Measurements from ENCODE around the gene VASP. TPM values are rescaled to one million over a fixed set of nuclear protein-coding genes. Genes with fewer than 3 reads are reported as not detected.

The VASP gene
- total and polyA plus RNA-seq, 2 of the 13 experiments (the other 11 are each of a cell fraction or from before 2014, with no cell fraction given), result 41.8 to 67.1 TPM

DNA sequence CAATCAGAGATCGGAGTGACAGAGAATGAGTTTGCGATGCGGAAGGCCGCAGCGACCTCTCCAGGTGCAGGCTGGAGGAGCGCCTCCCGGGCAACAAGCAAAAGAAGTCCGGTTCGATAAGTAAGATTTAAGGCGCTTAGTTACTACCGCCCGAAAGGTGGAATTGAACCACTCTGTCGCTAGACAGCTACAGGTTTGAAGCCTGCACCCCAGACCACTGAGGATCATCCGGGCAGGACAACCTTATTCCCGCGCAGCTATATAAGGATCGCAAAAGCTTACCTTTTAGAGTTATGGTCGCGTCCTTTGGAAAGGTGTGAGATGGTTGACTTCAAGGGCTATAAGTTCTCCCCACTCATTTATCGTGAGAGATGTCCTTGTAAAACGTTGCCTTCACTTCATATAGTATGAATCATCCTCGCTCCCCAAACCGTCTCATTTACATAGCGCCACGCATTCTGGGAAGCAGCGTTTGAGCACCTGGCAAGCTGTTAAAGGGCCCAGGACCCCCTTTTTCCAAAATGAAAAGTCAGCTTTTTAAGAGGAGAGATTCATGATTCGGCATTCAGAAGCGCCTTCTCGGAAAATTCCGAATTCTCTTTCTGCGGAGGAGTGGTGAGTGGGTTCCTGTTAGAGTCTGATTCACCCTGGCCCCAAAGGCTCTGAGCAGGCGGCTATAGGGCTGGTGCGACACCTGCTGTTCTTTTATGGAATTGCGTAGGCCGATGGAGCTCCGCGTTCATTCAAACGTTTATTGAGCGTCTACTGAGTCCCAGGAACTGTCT is 28.6 kb upstream of the VASP start (continued):
- TF ChIP-seq NFE2L1 (CRISPR knock-in tag; IDR thresholded peaks at IDR 0.05; ENCODE audit: borderline replicate concordance) (no peak), TCF7 (IDR thresholded peaks at IDR 0.05; ENCODE audit: low read depth) (no peak), ZNF382 (CRISPR knock-in tag; IDR thresholded peaks at IDR 0.05; ENCODE audit: borderline replicate concordance) (no peak), EZH2 (conservative IDR thresholded peaks at IDR 0.05; ENCODE audit: low read depth, low read length) (no peak), SOX13 (IDR thresholded peaks at IDR 0.05) (no peak), SOX13 (CRISPR knock-in tag; conservative IDR thresholded peaks at IDR 0.05 in 1 of 2, IDR thresholded peaks at IDR 0.05 in 1 of 2) (peak in 1 of 2 experiments; percentile 25; a peak in 1 of 4 replicates), SKI (IDR thresholded peaks at IDR 0.05; ENCODE audit: partially characterized antibody) (peak; percentile 66), ZNF660 (CRISPR knock-in tag; IDR thresholded peaks at IDR 0.05; ENCODE audit: borderline replicate concordance, low read depth) (no peak), ZNF367 (CRISPR knock-in tag; IDR thresholded peaks at IDR 0.05; ENCODE audit: borderline replicate concordance) (0 out of 2 replicates have a peak, but pooled peaks have one; percentile 20), NFYB (CRISPR knock-in tag; IDR thresholded peaks at IDR 0.05) (0 out of 2 replicates have a peak, but pooled peaks have one; percentile 4), RORA (CRISPR knock-in tag; IDR thresholded peaks at IDR 0.05) (no peak), ZNF543 (CRISPR knock-in tag; IDR thresholded peaks at IDR 0.05) (no peak), RAD51 (IDR thresholded peaks at IDR 0.05; ENCODE audit: borderline replicate concordance) (no peak), ZSCAN21 (CRISPR knock-in tag; IDR thresholded peaks at IDR 0.05; ENCODE audit: borderline replicate concordance) (no peak), NCOA5 (CRISPR knock-in tag; IDR thresholded peaks at IDR 0.05) (no peak), BORCS8-MEF2B (CRISPR knock-in tag; IDR thresholded peaks at IDR 0.05) (no peak)
- TF ChIP-seq, protein P1, sequence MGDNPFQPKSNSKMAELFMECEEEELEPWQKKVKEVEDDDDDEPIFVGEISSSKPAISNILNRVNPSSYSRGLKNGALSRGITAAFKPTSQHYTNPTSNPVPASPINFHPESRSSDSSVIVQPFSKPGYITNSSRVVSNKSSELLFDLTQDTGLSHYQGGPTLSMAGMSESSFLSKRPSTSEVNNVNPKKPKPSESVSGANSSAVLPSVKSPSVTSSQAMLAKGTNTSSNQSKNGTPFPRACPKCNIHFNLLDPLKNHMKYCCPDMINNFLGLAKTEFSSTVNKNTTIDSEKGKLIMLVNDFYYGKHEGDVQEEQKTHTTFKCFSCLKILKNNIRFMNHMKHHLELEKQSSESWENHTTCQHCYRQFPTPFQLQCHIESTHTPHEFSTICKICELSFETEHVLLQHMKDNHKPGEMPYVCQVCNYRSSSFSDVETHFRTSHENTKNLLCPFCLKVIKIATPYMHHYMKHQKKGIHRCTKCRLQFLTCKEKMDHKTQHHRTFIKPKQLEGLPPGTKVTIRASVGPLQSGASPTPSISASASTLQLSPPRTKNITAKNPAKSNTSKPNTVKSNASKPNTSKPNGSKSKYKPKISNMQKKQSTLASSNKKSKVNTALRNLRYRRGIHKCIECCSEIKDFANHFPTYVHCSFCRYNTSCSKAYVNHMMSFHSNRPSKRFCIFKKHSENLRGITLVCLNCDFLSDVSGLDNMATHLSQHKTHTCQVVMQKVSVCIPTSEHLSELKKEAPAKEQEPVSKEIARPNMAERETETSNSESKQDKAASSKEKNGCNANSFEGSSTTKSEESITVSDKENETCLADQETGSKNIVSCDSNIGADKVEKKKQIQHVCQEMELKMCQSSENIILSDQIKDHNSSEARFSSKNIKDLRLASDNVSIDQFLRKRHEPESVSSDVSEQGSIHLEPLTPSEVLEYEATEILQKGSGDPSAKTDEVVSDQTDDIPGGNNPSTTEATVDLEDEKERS (CRISPR knock-in tag; IDR thresholded peaks at IDR 0.05), result 0 out of 2 replicates have a peak, but pooled peaks have one; percentile 46
- TF ChIP-seq, protein P2, sequence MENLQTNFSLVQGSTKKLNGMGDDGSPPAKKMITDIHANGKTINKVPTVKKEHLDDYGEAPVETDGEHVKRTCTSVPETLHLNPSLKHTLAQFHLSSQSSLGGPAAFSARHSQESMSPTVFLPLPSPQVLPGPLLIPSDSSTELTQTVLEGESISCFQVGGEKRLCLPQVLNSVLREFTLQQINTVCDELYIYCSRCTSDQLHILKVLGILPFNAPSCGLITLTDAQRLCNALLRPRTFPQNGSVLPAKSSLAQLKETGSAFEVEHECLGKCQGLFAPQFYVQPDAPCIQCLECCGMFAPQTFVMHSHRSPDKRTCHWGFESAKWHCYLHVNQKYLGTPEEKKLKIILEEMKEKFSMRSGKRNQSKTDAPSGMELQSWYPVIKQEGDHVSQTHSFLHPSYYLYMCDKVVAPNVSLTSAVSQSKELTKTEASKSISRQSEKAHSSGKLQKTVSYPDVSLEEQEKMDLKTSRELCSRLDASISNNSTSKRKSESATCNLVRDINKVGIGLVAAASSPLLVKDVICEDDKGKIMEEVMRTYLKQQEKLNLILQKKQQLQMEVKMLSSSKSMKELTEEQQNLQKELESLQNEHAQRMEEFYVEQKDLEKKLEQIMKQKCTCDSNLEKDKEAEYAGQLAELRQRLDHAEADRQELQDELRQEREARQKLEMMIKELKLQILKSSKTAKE (CRISPR knock-in tag; IDR thresholded peaks at IDR 0.05; ENCODE audit: borderline replicate concordance), result no peak
- TF ChIP-seq, protein P3, sequence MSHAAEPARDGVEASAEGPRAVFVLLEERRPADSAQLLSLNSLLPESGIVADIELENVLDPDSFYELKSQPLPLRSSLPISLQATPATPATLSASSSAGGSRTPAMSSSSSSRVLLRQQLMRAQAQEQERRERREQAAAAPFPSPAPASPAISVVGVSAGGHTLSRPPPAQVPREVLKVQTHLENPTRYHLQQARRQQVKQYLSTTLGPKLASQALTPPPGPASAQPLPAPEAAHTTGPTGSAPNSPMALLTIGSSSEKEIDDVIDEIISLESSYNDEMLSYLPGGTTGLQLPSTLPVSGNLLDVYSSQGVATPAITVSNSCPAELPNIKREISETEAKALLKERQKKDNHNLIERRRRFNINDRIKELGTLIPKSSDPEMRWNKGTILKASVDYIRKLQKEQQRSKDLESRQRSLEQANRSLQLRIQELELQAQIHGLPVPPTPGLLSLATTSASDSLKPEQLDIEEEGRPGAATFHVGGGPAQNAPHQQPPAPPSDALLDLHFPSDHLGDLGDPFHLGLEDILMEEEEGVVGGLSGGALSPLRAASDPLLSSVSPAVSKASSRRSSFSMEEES (CRISPR knock-in tag; IDR thresholded peaks at IDR 0.05), result peak; percentile 47; the same call in 1 of the 2 replicates
